NCI-H82 treated with DMSO at 0.1 percent for 48 hours (cell line): ENCODE measurements around the gene LRRC8A.
"Not testable (repeated sequence)": the region's sequence is repeated elsewhere in the genome, so short reads cannot be mapped to it uniquely, and the experiment has no call there.

Experiments used
- DNase-seq: peaks from one replicate; lab custom pipeline; 2025; ENCODE audit not compliant: unreplicated experiment; lab: John Stamatoyannopoulos, UW

The LRRC8A gene

DNA sequence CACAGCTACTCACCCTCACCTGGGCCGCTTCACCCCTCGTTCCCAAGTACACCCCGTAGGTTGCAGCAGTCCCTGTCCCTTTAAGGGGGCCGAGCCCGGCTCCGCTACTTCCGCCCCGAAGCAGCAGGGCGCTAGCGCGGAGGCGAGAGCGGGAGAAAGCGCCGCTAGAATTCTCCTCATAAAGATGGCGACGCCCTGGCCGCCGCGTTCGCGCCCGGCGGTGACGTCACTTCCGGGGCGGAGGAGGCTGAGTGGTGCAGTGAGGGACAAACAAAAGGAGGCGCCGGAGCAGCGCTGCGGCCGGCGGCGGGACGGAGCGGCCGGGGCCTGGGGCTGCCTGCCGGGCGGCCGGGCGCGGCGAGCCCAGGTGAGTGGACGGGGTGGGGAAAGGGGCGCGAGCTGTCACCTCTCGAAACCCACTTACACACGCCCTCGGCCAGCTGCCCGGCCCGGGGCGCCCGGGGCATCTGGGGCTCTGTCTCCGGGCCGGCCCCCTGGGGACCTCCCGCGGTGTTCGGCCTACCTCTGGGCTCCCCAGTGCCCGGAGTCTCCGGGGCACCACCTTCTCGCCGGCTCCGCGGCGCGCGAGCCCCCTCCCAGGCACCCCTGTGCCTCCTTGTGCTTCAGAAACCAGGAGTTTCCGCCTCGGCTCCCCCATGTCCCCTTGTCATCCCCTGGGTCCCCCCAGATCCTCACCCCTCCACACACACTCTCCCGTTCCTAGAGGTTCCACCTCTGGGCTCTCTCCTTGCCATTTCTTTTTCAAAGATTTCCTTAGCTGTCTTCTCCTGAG is at the start of gene LRRC8A, which contains the start of gene KYAT1:
LRRC8A (plus strand) TSS at position 250 of the 793 bp plus-strand sequence. CDS start 25,032 bp downstream, outside the sequence.
KYAT1 (minus strand) TSS at position 67 of the 793 bp plus-strand sequence. CDS start 36,545 bp downstream, outside the sequence.
- DNase-seq, result peak; percentile 75

DNA sequence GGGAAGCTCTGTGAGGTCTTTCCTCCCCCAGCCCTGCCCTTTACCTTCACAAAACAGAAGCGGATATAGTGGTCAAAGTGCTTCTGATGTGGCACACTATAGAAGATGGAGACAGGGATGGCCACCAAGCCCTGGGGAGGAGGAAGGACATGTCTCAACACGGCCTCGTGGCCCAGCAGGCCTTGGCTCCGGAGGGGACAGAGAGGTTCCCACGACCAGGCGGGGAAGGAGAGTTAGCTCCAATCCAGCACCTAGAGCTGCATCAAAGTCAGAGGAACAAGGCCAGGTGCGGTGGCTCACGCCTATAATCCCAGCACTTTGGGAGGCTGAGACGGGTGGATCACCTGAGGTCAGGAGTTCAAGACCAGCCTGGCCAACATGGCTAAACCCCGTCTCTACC is 48.2 kb upstream of the LRRC8A start:
- no peak for DNase-seq

DNA sequence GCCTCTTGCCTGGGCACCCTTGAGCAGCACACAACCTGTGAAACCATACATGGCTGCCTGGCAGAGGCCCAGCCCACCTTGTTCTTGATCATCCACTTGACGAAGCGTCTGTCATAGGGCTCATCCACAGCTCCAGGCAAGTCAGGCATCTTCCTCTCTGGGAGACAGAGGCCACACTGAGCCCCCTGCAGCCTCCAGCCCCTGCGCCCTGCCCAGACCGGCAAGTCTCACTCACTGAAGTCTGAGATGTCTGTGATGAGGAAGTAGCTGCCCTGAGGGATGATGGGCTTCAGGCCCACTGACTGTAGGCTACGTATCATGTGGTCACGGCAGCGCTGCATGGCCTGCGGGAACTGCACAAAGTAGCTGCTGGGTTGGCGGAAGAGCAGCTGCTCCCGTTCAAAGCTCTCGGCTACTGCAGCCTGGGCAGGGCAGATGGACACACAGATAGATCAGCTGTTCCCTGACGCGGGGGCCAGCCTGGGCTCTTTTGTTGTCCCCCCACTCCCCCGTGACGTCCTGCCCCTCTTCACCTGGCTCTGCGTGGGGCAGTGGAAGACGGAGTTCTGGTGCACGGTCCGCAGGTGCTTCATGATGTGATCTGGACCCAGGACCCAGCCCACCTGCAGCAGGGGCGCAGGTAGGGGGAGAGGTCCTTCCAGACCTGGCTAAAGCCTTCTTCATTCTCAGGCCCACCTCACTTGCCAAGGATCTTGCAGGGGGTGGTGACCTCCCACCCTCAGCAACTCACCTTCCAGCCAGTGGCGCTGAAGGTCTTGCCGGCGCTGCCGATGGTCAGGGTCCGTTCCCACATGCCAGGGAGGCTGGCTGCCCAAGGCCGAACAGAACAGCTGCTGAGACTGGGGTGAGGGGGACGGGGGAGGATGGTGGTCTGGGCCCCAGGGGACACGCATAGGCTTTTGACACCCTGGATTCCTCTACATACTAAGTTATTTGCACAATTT is 46.4 kb upstream of the LRRC8A start:
- DNase-seq, result no peak

DNA sequence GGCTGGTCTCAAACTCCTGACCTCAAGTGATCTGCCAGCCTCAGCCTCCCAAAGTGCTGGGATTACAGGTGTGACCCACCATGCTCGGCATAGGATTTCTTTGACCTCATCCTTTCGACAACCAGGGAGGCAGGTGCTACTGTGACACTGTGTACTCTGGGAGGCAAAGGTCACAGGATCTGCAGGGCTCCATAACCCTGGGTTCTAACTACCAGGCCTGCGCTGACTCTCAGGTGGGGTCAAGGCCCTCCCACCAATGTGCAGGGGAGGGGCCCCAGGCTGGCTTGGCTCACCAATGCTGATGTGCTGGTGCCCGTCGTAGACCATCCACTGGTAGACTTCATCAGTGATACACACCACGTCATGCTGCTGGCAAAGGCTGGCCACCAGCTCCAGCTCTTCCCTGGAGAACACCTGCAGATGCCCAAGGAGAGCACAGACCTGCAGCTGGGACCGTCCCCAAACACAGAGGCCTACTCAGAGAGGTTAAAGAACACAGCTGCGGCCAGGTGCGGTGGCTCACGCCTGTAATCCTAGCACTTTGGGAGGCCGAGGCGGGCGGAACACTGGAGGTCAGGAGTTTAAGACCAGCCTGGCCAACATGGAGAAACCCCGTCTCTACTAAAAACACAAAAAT is 45.3 kb upstream of the LRRC8A start:
- DNase-seq, result no peak

DNA sequence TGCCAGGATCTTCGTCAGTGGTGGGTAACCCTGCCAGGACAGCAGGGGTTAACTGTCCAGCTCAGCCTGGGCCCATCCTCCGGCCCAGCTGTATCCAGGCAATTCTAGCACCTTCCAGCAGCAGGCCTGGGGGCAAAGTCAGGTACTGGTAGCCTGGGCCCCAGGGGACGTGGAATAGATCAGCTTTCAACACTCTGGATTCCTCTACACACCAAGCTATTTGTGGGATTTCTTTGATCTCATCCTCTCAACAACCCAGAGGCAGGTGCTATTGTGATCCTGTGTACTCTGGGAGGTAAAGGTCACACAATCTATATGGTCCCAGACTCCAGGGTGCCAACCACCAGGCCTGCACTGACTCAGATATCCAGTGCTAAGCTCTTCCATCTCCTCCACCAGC is 43.6 kb upstream of the LRRC8A start:
- DNase-seq, result no peak

DNA sequence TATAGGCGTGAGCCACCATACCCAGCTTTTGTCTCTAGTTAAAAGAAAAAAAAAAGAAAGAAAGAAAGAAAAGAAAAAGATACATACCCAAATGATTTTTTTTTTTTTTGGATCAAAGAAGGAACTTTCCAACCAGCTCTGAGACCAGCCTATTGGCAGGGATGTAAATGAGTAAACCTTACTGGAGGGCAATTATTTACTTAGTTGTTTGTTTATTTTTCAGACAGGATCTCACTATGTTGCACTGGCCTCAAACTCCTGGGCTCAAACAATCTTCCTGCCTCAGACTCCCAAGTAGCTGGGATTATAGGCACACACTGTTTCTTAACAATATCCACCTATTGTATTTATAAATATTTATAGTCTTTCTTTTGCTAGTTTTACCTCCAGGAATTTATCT is 41.4 kb upstream of the LRRC8A start:
- no peak for DNase-seq

DNA sequence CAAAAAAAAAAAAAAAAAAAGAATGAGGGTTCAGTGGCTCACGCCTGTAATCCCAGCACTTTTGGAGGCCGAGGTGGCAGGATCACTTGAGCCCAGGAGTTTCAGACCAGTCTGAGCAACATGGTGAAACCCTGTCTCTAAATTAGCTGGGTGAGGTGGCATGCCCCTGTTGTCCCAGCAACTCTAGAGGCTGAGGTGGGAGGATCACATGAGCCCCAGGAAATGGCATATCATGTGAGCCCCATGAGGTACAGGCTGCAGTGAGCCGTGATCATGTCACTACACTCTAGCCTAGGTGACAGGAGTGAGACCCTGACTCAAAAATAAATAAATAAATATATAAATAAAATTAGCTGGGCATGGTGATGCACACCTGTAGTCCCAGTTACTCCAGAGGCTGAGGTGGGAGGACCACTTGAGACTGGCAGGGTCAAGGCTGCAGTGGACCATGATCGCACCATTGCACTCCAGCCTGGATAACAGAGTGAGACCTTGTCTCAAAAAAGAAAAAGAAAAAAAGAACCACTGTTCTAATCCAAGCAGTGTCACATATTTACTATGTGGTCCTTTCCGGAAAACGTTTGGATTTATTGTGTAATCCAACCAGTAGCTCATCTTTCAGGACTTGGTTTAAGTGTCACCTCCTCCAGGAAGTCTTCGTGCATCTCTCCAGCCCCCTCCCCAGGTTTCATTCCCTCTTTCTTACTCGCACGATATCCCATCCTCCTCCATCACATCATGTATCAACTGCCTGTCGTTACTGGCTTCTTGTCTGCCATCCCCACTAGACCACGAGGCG is 40.0 kb upstream of the LRRC8A start:
- no peak for DNase-seq

DNA sequence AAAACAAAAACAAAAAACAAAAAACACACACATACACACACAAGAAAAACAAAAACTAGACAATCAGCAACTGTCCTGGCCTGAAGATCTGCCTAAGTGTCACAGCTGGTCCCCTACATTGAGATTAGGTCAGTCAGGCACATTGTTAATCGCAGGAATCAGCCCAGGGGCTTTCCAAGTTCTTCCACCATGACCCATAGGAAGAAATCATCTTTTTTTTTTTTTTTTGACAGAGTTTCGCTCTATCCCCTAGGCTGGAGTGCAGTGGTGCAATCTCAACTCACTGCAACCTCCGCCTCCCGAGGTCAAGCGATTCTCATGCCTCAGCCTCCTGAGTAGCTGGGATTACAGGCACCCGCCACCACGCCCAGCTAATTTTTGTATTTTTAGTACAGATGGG is 38.8 kb upstream of the LRRC8A start:
- DNase-seq, result not testable (repeated sequence)

DNA sequence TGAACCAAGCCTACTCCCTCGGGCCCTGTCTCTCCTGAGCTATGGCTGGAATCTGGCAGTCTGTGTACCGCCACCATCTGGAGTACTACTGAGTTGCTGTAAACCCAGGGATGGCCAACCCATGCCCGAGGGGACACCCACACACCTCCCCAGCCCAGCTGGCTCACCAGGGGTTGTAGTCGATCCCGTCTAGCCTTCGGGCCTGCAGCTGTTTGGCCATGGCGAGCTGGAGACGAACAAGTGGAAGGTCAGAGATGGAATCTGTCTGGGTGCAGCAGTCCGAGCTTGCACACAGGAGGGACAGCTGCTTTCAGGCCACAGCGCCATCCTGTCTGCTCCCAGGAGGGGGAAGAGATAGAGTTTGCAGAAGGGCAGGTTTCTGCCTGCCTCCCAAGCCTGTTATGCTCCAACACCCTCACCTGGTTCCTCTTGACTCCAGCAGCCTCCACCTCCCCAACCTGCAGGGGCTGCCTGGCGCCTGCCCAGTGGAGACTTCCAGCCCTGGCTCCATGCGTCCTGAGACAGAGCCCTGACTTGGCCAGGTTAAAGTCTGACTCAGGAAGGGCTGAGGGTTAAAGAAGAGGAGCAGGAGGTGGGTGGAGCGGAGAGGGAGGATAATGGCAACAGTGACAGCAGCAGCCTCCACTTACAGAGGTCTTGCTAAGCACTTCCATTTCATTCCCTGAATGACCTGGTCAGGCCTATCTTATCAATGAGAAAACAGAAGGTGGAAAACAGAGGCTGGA is 36.6 kb upstream of the LRRC8A start:
- no peak for DNase-seq

DNA sequence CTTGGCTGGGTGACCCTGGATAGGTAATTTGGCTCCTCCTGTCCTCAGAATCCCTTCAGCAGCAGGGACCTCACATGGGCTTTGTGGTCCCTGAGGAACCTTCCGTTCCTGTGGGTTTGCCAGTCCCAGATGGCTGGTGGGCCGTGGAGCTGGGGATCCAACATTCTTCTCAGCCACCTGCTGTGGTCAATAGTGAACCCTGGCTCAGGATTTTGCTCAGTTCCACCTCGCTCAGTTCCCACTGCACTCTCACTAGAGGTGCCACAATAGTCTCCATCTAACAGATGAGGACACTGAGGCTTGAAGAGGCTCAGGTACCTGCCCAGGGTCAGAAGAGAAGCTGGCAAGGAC is 35.3 kb upstream of the LRRC8A start:
- no peak for DNase-seq

DNA sequence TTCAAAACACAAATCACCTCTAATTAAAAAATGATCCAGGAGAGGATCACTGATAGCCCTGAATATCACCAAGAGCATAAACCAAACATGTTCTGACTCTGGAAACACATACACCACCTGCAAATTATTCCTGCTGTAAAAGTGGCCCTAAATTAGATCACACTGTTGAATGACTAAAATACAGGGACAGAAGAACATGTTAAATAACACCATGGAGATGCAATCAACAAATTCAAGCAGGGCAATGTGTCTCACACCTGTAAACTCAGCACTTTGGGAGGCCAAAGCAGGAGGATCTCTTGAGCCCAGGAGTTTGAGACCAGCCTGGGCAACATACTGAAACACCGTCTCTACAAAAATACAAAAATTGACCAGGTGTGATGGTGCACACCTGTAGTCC is 34.1 kb upstream of the LRRC8A start:
- DNase-seq, result no peak

DNA sequence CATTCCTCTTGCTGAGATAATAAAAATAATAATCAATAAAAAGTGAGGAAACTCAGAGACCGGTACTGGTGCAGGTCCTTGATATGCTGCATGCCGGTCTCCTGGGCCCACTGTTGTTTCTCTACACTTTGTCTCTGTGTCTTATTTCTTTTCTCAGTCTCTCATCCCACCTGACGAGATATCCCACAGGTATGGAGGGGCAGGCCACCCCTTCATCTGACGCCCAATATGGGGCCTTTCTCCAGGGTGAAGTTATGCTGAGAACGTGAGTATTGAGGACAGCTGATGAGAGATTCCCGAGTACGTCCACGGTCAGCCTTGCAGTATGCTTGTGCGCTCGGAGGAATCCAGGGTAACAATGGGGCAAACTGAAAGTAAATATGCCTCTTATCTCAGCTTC is 30.9 kb upstream of the LRRC8A start:
- not testable (repeated sequence) for DNase-seq

DNA sequence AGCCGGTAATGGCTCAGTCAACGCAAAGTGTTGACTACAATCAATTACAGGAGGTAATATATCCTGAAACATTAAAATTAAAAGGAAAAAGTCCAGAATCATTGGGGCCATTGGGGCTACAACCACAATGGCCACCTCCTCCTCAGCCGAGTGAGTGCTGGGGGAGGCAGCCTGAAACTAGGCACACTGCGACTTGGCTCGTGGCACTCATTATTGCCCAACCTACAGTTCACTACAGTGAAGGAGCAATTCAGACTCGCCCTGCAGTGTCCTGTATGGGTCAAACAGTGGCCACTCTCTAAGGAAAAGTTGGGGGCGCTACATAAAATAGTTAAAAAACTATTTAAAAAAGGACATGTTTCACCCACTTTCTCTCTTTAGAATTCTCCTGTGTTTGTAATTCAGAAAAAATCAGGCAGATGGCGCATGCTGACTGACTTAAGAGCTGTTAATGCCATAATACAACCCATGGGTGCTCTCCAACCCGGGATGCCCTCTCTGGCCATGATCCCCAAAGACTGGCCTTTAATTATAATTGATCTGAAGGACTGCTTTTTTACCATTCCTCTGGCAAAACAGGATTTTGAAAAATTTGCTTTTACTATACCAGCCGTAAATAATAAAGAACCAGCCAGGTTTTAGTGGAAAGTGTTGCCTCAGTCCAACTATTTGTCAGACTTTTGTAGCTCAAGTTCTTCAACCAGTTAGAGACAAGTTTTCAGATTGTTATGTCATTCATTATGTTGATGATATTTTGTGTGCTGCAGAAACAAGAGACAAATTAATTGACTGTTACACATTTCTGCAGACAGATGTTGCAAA is 29.9 kb upstream of the LRRC8A start:
- DNase-seq, result peak; percentile 14

DNA sequence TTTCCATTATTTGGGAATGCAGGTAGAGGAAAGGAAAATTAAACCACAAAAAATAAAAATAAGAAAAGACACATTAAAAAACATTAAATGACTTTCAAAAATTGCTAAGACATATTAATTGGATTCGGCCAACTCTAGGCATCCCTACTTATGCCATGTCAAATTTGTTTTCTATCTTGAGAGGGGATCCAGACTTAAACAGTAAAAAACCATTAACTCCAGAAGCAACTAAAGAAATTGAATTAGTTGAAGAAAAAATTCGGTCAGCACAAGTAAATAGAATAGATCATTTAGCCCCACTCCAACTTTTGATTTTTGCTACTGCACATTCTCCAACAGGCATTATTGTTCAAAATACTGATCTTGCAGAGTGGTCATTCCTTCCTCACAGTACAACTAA is 29.3 kb upstream of the LRRC8A start:
- DNase-seq, result not testable (repeated sequence)

DNA sequence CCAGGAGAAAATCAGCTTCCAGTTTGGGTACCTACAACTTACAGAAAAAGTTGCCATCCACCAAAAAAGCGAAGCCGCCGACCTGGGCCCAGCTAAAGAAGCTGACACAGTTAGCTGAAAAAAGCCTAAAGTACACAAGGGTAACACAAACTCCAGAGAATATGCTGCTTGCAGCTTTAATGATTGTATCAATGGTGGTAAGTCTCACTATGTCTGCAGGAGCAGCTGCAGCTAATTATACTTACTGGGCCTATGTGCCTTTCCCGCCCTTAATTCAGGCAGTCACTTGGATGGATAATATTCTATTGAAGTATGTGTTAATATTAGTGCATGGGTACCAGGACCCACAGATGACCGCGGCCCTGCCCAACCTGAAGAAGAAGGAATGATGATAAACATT is 27.5 kb upstream of the LRRC8A start:
- not testable (repeated sequence) for DNase-seq

DNA sequence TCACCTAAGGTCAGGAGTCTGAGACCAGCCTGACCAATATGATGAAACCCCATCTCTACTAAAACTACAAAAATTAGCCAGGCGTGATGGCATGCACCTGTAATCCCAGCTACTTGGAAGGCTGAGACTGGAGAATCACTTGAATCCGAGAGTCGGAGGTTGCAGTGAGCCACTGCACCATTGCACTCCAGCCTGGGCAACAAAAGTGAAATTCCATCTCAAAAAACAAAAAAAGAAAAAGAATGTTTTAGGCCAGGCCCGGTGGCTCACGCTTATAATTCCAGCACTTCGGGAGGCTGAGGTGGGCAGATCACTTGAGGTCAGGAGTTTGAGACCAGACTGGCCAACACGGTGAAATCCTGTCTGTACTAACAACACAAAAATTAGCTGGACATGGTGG is 23.5 kb upstream of the LRRC8A start:
- DNase-seq, result not testable (repeated sequence)

DNA sequence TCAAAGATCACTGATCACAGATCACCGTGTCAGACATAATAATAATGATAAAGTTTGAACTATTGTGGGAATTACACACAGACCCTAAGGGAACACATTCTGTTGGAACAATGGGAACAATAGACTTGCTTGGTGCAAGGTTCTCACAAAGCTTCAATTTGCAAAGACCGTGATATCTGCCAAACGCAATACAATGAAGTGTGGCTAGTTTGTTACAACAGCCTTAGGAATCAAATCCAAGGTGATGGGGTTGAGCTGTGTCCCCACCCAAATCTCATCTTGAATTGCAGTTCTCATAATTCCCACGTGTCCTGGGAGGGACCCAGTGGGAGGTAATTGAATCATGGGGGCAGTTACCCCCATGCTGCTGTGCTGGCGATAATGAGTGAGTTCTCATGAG is 21.0 kb upstream of the LRRC8A start:
- no peak for DNase-seq

DNA sequence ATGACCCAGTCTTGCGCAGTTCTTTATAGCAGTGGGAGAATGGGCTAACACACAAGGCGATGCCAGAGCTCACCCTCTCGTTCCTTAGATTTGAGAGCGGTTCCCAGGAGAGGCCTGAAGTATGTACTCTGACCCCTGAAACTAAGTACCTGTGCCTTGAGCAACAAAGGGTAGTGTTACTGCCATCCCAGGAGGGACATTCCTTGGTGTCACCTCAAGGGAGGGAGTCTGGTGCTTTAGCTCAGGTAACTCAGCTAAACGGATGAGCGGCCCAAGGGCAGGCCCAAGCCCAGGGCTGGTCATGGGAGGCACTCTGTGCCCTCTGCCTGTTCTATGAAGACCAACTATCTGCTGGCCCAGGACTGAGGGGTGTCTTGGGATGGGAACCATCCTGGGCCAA is 20.4 kb upstream of the LRRC8A start:
- DNase-seq, result no peak

DNA sequence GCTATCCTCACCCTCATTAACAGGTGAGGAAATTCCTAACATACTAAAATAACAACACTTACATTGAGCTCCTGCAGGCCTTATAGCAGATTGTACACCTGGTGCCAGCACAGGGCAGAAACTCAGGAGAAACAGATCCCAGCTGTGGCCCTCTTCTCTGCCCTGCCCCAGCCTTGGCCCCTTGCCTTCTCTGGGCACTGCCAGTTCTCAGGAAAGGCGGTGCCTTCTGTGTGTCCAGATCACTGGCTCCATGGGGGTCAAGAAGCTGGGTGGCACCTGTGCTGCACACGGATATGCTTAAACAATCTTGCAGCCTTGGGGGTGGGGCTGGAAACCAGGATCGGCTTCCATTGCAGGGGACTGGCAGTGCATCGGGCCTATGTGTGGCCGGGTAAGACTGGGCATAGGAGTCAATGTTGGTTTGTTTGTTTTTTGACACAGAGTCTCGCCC is 19.5 kb upstream of the LRRC8A start:
- DNase-seq, result no peak
